HG02759 (cell line): ENCODE measurements around the gene CLN6.
"Not testable (repeated sequence)": the region's sequence is repeated elsewhere in the genome, so short reads cannot be mapped to it uniquely, and the experiment has no call there.

Source experiments
- ATAC-seq: cut with Tn5 transposase; IDR thresholded peaks from one replicate; pipeline ENCODE4 v1.9.1; 2021; ENCODE audit warnings: mild to moderate bottlenecking, moderate library complexity; ENCODE audit not compliant: unreplicated experiment

Gene CLN6

DNA sequence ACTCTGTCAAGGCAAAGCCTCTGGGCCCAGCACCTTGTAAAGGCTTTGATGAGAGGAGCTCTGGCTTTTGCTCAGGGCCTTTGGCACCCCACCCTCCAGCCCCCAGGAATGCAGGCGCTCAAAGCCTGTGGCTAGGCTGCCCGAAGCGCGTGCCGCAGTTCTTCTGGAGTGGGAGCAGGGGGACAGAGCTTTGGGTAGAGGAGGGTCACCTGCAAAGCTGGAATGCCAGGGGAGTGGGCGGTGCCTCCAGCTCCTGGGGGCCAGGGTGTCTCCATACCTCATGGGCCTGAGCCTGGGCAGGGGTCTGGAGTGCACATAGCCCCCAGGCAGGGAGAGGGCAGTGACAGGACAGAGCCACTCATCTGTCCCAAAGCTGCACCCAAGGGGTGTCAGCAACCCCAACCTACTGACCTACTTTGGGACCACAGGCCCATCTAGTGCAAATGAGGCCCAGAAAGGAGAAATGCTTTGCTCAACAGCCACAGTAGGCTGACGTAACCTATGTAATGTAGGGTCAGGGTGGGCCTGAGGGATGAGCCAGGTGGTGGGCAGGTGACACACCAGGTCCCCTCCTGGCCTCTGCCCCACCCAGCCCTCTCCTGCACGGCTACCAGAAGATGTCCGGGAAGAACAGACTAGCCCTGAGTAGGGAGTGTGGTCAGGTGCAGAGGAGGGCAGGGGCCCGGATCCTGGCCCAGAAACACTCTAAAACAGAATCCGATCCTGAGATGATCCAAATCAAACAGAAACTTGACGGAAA, 22.2 kb downstream of the CLN6 start:
- no peak for ATAC-seq

DNA sequence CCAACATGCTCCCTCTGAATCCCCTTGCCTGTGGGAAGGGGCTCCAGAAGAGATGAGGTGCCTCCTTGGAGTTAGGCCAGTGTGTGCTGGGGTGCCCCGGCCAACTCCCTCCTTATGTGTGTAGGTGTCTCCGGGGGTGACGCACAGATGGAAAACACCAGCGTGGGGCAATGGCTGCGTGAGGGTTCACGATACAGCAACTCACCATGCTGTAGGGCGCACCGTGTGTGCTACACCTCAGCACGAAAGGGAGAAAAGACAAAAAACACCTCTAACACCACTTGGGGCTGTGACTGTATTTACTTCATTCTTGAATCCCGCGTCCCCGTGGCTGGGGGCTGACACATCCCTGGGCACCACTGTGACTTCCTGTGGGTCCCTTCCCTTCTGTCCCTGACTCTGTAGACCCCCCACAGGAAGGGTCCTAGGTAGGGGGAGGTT, 22.8 kb downstream of the CLN6 start:
- ATAC-seq: no peak

DNA sequence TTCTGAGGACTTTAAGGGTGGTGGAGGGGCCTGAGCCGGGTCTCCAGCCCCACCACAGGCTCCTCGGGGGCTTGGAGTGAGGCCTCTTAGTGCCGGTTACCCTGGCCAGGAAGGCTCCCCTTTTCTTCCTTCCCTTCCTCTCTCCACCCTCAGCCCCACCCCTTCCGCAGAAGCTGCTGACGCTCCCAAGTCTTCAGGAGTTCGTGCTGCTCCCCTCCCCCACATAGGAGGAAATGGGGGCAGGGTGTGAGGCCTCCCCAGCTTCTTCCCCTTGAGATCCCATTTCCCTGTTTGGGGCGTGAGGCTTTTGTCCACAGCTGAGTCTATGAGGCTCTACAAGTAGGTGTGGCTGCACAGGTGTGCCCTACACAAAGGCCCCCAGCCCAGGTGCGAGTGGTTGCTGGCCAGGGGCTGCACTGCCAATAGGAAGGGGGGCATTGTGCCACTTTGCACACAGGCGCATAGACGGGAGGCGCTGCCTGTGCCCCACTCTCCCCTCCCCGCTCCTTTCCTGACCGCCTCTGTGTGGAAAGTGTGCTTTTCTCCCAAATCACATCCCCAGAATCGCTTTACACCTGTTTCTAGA, 23.5 kb downstream of the CLN6 start:
- ATAC-seq: no peak

DNA sequence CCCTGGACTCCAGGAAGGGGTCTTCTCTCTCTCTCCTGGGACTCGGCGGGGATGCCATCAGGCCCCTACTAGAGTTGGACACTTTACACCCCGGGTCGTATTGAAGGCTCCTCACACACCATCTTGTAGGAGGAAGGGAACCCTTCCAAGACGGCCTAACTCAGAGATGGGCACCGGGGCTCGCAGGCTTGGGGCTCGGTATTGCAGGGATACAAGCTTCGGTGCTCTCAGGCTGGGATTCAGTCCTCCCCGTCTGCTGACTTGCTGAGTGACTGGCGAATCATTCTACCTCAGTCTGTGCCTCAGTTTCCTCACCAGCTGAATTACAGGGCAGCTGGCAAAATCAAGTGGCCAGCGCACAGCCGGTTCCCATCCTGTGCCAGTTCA, 24.0 kb downstream of the CLN6 start:
- no peak for ATAC-seq

DNA sequence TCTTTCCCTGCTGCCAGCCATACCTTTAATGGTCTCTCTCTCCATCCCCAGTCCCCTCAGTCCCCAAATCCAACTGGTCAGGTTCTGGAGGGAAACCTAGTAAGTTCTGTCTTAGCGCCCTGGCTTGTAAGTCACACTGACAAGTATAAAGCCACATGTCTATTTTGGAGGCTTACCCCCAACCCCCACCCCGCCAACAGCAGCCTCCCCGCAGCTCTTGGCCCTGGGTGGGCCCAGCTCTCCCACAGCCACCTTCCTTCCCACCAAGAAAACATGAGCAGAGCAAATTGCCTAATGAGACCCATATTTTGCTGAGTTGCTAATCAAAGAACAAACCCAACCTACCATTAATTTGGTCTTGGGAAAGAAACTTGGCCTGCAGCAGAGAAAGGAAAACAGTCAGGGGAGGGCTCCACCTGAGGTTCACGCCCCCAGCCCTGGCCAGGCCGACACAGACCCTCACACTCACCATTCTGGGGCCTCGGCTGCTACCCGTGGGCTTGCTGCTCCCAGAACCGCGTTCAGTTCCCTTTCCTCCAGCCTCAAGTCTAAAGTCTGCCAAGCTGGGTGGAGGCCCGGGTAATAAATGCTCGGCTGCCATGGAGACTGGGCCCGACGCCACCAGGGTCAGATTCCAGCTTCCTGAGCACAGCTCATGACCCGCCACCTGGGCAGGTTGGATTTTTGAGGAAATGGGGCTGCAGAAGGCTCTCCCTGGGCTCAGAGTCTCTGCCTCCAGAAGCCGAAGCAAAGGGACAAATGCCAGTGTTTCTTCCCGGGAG, 24.6 kb downstream of the CLN6 start, which contains the start of gene CALML4:
Gene CALML4 (minus strand): TSS at position 557 of the 782 bp plus-strand sequence. CDS start 85 bp downstream, at position 472.
- ATAC-seq: no peak

DNA sequence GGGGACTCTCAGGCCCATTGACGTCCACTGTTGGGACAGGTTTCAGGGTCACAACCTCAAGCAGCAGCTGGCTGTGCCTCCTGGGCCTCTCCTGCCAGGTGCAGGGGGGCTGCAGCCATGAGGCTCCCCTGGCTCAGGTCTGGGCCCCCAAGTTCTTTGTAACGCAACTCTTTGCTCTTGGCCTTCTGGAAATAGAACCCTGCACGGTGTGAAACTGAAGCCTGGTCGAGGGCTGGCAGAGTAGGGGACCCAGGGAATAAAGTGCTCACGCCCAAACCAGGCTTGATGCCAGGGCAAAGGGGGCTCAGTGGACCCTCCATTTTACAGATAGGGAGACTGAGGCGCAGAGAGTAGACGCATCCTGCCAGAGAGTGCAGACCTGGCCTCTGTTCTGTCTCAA, 25.2 kb downstream of the CLN6 start:
- no peak for ATAC-seq

DNA sequence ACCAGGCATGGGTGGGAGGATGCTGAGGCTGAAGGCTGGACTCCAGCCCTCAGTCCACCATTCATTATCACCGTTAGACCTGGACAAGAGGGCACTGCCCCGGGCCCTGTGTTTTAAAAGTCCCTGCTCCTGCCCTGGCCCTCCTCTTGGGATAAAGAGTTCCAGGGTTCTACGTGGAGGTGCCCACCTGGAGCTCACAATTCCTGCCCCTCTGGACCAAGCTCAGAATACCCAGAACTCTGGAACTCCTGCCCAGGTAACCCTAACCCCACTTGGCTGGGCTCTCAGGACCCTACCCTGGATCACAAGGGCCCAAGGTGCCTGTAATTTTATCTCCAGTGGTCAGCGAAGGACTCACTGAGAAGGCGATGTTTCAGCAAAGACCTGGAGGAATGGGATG, 25.6 kb downstream of the CLN6 start:
- ATAC-seq: no peak

DNA sequence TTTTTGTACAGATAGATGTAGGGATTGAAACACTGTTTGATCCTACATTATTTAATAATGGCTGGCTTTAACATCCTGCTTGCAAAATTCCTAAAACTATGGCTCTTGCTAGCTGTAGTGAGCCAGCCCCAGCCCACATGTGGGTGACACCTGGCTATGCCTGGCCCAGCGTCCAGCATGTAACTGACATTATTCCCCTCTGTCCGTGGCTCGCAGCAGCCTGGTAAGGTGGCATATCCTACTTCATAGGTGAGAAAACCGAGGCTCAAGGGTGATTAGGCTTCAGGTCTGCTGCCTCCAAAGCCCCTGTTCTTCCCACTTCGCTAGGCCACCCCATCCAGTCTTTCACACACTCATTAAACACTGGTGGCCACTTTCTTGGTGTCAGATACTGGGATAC, 26.0 kb downstream of the CLN6 start:
- no peak for ATAC-seq

DNA sequence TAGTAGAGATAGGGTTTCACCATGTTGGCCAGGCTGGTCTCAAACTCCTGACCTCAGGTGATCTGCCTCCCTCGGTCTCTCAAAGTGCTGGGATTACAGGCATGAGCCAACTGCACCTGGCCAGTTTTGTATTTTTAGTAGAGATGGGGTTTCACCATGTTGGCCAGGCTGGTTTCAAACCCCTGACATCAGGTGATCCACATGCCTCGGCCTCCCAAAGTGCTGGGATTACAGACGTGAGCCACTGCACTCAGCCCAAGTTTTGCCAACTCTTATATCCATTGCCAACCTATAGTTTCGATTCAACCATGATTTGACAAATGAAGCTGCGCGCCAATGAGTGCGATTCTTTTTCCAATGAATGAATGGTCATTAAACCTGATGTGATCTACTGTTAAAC, 26.5 kb downstream of the CLN6 start:
- ATAC-seq: not testable (repeated sequence)

DNA sequence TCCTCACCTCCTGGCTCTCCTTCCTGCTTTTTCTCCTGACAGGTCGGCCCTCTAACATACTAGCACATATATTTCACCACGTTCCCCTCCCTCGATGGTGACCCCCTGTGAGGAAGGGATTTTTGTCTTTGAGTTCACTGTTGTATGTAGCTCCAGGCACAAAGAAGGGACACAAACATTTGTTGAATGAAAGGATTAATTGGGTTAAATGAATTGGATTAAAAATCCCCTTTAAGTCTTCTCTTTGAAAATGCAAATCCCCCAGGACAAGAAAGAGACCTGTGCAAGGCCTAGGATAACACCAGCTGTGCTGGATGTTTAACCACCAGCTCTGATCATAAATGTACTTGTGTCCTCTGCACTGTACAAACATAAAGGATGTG, 27.7 kb downstream of the CLN6 start:
- no peak for ATAC-seq

DNA sequence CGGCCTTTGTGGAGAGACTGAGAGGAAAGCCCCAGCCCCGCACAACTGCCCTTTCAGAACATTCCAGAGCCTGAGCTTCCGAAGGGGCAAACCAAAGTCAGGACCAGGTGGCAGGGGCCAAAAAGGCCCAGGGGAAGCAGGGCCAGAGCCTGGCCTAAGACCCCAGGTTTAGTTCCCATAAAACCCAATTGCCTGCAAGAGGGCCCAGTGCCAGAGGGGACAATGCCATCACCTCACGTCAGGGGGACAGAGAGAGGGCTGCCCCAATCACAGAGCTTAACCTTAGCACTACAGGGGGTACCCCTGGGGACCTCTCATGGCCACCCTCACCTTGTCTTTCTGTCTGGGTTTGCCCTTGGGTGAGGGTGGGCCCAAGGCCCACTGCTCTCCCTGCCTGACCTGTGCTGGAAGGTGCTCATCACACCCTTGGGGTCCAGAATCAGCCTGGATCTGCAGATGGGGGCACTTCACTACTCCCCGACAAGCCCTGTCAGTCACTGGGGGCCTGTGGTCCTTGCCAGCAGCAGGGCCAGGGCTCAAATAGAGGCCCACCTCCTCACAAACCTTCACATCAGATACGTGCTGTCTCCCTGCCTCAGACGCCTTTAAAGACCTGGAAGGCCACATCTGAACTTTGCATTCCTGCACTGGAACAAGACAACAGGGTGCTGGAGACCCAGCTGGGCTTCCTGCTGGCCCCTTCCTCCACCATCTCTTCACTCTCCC, 28.2 kb downstream of the CLN6 start:
- no peak for ATAC-seq

DNA sequence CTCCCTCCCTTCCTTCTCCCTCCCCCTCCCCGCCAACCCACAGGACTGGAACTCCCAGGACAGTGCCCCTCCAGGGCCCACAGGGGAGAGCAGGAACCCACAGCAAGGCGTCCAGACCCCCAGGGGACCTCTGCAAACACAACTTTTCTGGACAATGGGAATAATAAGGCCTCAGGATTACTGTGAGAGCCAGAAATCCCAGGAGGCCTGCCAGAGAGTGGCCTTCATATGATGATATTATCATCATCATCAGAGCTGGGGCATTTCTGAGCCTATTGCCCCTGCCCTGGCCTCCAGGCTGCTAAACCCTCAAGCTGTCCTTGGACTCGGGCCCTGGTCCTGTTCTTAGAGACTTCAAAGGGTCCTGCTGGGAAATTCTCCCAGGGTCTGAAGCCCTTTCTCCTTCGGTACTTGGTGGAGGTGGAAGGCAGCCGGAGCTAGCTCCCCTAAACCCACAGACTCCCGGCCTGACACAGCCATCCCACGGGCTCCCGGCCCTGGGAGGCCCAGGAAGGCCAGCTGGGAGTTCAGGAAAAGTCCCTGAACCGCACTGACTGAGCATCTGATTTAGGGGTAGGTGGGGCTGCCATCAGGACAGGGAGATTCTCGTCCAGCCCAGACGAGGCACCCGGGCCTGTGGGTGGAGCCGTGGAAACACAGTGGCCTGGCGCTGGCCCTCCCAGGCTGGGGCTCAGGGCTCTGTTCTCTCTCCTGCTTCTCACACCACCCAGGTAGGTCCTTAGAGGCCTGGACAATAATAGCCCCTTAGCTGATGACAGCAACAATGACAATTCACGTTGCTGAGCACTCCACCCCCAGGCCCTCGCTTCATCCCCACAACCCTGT, 29.3 kb downstream of the CLN6 start:
- ATAC-seq: no peak

DNA sequence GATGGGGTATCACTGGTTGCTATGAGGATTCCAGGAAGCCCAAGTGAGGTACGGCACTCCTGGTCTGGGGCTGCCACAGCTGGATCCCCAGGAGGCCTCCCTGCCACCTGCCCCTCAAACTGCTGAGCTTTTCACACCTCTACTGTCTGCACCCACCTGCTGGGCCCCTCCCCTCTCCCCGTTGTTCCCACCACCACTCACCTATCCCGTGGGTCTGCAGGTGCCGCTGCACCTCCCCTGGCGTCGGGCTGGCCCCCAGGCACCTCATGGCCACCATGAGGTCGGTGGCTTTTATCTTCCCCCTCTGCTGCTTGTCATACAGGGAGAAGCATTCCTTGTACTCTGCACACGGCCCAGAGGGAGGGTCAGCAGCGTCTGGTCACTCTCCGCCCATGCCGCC, 30.2 kb downstream of the CLN6 start:
- no peak for ATAC-seq

DNA sequence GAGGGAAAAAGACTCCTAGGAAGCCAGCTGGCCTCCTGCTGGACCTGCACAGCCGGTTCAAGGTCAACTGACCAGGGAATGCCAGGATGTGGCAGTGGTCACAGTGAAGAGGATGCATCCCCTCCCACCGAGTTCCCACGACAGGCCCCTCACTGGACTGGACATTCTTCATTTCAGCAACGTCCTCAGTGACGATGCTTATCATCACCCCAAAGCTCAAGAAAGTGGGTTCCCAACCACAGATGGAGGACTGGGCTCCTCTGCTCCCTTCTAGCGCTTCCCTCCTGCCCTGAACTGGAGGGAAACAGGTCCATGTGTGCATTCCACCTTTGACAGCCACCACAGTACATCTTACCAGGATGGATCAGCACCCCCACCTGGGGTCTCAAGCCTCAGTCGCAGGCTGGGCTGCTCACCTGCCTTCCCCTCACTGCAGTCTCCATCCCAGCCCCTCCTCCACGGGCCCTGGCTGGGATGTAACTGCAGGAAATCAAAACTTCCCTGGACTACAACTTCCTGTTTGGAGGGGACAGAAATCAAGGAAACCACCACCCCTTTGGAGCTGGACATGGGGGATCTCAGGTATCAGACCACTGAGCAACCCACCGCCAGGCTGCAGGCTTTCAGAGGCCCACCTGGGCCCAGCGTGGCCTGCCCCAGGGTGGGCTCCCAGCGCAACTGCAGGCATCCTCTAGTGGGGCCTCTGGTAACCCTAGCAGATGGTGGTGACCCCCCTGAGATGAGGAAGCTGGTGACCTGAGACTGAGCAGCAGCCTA, 31.7 kb downstream of the CLN6 start:
- ATAC-seq: no peak

DNA sequence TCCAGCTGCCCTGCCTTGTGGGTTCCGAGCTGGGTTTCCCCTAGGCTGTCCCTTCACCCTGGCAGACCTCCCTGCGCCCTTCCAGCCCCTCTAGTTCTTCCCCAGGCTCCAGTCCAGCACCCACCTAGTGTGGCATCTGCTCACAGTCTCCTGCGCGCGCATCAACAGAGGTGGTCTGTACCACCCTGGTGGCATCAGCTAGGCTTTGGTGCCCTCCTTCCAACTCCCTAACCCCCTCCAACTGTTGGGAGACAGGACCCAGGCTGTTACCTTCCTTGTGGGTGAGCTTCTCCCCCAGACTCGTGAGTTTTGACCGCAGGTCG, 32.4 kb downstream of the CLN6 start:
- no peak for ATAC-seq

DNA sequence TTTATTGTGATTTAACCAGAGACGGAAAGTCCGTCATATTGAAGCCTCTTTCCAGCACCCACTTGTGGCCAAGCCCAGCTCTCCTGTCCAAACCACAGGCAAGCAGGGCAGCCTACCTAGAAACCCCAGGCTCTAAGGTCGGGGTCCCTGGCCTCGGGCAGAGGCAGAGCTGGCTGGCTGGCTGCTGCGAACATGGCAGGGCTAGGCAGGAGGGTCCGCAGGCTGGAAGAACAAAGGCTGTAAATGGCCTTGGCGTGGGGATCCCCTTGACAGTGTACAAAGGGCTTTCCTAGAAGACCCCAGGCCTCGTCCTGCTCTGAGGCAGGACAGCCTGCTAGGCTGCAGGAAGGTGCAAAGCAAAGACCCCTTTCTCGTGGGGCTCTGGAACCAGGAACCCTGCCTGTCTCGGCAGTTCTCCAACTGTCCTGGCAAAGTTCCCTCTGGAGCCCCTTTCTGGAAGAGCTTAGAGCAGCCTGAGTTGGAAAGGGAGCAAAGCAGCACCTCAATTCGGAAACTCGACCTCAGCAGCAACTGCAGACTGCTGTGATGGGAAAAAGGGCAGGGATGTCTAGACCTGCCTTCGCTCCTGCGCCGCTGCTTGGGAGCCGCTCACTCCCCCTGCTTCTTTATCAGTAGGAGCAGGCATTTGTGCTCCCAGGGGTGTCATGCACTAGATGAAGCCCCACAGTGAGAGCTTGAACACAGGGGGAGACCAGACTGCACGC, 32.9 kb downstream of the CLN6 start:
- ATAC-seq: no peak

DNA sequence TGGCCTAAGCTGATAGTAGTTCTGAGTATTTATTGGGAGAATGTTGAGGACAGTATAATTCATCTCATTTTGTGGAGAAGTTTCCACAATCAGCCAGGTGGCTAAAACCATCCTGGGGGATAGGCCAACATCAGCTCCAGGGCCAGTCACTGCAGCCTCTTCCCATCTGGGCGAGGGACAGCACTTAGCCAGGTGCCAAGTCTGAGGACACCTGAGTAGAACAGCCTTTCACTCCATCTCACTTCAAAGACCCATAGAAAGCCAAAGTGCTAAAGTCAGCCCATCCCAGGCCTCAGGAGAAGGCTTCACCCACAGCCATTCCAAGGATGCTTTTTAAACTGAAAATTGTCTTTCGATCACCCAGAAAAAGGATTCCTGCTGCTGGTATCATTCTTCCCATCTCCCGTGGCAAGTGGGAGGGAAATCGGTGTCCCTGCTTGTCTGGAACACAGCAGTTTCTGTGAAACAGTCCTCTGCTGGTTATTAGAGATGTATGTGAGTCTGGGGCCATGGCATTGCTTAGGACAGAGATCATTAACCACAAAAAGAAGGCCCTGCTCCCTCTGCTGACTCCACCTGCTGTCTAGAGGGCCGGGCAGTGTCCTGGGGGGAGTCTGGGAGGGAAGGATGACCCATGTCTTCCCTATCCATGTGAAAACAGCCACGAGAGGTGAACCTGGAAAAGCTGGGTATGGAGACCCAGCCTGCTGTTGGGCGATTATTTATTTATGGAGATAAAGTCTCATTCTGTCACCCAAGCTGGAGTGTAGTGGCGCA, 34.0 kb downstream of the CLN6 start:
- ATAC-seq: no peak

DNA sequence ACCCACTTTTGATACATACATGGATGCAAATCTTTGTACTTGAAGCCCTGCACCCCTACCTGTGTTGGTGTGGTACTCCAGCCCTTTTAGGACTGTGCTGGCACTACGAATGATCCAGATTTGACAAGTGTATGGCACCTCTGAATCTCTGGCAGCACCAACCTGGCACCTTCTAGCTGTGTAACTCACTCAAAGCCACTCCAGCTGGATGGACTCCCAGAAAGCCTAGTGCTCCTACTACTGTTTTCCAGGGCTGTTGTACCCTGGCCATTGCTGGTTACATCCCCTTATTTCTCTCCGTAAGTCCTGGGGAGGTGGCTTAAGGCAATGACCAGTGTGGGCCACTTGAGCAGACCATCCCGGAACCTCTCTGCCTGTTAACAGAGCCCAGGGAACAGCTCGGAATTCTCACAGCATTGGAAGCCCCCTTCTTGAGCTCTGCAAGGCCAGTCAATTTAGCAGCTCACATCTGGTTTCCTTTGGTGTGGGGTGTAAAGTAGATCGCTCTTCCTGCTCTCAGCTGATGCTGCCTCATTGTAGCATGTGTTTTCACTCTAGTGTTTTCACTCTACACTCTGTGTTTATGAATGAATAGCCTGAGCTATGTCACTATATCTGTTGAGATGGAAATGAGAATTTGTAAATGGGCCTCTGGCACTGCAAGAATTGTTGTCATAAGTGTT, 36.6 kb downstream of the CLN6 start:
- no peak for ATAC-seq
